DOHH2 (cell line): ENCODE data around the gene CNTN3.

Experiments
- CTCF ChIP-seq: fragments of 200-600 bp; sonication (generic); IDR thresholded peaks from one replicate; pipeline ENCODE4 v1.5.1; 2014; ENCODE audit warnings: antibody characterized with exemption, mild to moderate bottlenecking, low read depth, low read length; ENCODE audit not compliant: poor library complexity, severe bottlenecking
- EZH2phosphoT487 ChIP-seq: fragments of 200-600 bp; sonication (generic); IDR thresholded peaks from 2 replicates; pipeline ENCODE4 v1.6.1; 2017; ENCODE audit warnings: borderline replicate concordance, mild to moderate bottlenecking, antibody characterized with exemption, low read length, moderate library complexity, mixed read lengths

- TF ChIP-seq CTCF (no peak), EZH2phosphoT487 (no peak)
These were observed 25.8 kb upstream of the CNTN3 start for GRCh38 chr3:74640211-74640610.
